GM10847 (cell line): ENCODE measurements around the gene JMJD1C.

Experiments
- POLR2A ChIP-seq: IDR thresholded peaks from 2 replicates; pipeline ENCODE4 v1.6.1; 2011; ENCODE audit not compliant: insufficient read length; ENCODE audit errors: extremely low read depth

The JMJD1C gene

GRCh38 chr10:63491588-63492316 is 26.0 kb upstream of the JMJD1C start:
- TF ChIP-seq POLR2A: no peak

- no peak for TF ChIP-seq POLR2A
Measured at GRCh38 chr10:63489838-63490237, 24.1 kb upstream of the JMJD1C start.

- no peak for TF ChIP-seq POLR2A
Measured at GRCh38 chr10:63487990-63488389, 22.2 kb upstream of the JMJD1C start.

GRCh38 chr10:63483983-63484382 is 18.2 kb upstream of the JMJD1C start:
- no peak for TF ChIP-seq POLR2A

- no peak for TF ChIP-seq POLR2A
Measured at GRCh38 chr10:63481815-63482421, 16.1 kb upstream of the JMJD1C start.

- TF ChIP-seq POLR2A: no peak
Measured at GRCh38 chr10:63480237-63480636, 14.5 kb upstream of the JMJD1C start.

GRCh38 chr10:63478564-63478963 is 12.8 kb upstream of the JMJD1C start:
- no peak for TF ChIP-seq POLR2A

- TF ChIP-seq POLR2A: no peak
Measured at GRCh38 chr10:63477927-63478326, 12.2 kb upstream of the JMJD1C start.

- no peak for TF ChIP-seq POLR2A
Measured at GRCh38 chr10:63474488-63474887, 8.7 kb upstream of the JMJD1C start.

GRCh38 chr10:63470928-63471327 is 5.2 kb upstream of the JMJD1C start:
- TF ChIP-seq POLR2A: no peak

GRCh38 chr10:63468947-63469346 is 3.2 kb upstream of the JMJD1C start:
- TF ChIP-seq POLR2A: no peak

GRCh38 chr10:63467841-63468240 is 2.1 kb upstream of the JMJD1C start:
- no peak for TF ChIP-seq POLR2A

GRCh38 chr10:63466144-63466935 is 563 bp upstream of the JMJD1C start:
- no peak for TF ChIP-seq POLR2A

- no peak for TF ChIP-seq POLR2A
Measured at GRCh38 chr10:63464402-63465292, 1.1 kb downstream of the JMJD1C start.

- no peak for TF ChIP-seq POLR2A
Measured at GRCh38 chr10:63462442-63462841, 3.3 kb downstream of the JMJD1C start.
